Natural killer cell (primary cell): Measurements from ENCODE around the gene GUCY2F. TPM values are rescaled to one million over a fixed set of nuclear protein-coding genes. Genes with fewer than 3 reads are reported as not detected.

ENCODE experiments used
- ATAC-seq, 3 donors: fragments of 150-1000 bp in 2 of 3; fragments of 200-7000 bp in 1 of 3; cut with Tn5 transposase; 1 replicate in 1 of 3; 2 replicates in 2 of 3; pipeline ENCODE4 v1.10.0; 2021; ENCODE audit warnings: mild to moderate bottlenecking in 2 of 3, moderate library complexity in 2 of 3
- DNase-seq, 2 donors: peaks; one replicate each; pipeline versions ENCODE4 v3.0.0 to v3.0.0-alpha.2; 2013 to 2021; ENCODE audit warnings: mixed read lengths in 1 of 2
- H3K27ac ChIP-seq: one replicate; pipeline ENCODE4 v1.5.1; 2013; ENCODE audit warnings: mild to moderate bottlenecking, low read length
- H3K27me3 ChIP-seq: one replicate; pipeline ENCODE4 v1.6.1; 2013; ENCODE audit warnings: low read length; ENCODE audit not compliant: control insufficient read depth, insufficient read depth
- H3K36me3 ChIP-seq: one replicate; pipeline ENCODE4 v1.6.1; 2013; ENCODE audit warnings: low read length; ENCODE audit not compliant: control insufficient read depth, insufficient read depth
- H3K4me1 ChIP-seq: one replicate; pipeline ENCODE4 v1.6.1; 2013; ENCODE audit warnings: low read length; ENCODE audit not compliant: control insufficient read depth, insufficient read depth
- H3K4me3 ChIP-seq: one replicate; pipeline ENCODE4 v1.5.1; 2013; ENCODE audit warnings: low read length
- H3K9me3 ChIP-seq: one replicate; pipeline ENCODE4 v1.6.1; 2013; ENCODE audit warnings: low read length; ENCODE audit not compliant: control insufficient read depth, insufficient read depth
- H3K27ac Mint-ChIP-seq, 2 donors: one replicate each; pipeline ENCODE4 v1.8.0; 2022; ENCODE audit warnings: mild to moderate bottlenecking in 2 of 2, mixed read lengths in 2 of 2, moderate library complexity in 1 of 2
- H3K27me3 Mint-ChIP-seq, 2 donors: one replicate each; pipeline ENCODE4 v1.8.0; 2022; ENCODE audit warnings: low read depth in 2 of 2, mixed read lengths in 2 of 2
- H3K36me3 Mint-ChIP-seq: one replicate; pipeline ENCODE4 v1.8.0; 2022; ENCODE audit warnings: mixed read lengths
- H3K4me1 Mint-ChIP-seq, 2 donors: one replicate each; pipeline ENCODE4 v1.8.0; 2022; ENCODE audit warnings: mixed read lengths in 2 of 2
- H3K4me3 Mint-ChIP-seq: one replicate; pipeline ENCODE4 v1.8.0; 2022; ENCODE audit warnings: mild to moderate bottlenecking, moderate library complexity, mixed read lengths
- H3K9me3 Mint-ChIP-seq, 2 donors: one replicate each; pipeline ENCODE4 v1.8.0; 2022; ENCODE audit warnings: mixed read lengths in 2 of 2
- CTCF ChIP-seq: fragments of 200-600 bp; IDR thresholded peaks from one replicate; pipeline ENCODE4 v1.8.0; 2022; ENCODE audit warnings: antibody characterized with exemption
- WGBS: methylation state at CpG from one replicate; pipeline ENCODE4 v1.1.7; 2013; ENCODE audit warnings: missing lambda C conversion rate; ENCODE audit not compliant: insufficient coverage; 5-methylcytosine and 5-hydroxymethylcytosine counted together
- intact Hi-C: fragments of 100-400 bp; cut with micrococcal nuclease; formaldehyde crosslinking; loops from one replicate; pipeline ENCODE4 v1.14.2; 2022
- total RNA-seq, 4 donors: library from RNA; stranded (reverse); fragments of 120-200 nt in 1 of 4; gene quantifications; one replicate each; pipeline versions ENCODE4 v1.2.3 to v1.2.4, GENCODE V29; 2013 to 2022

Gene GUCY2F
- total RNA-seq, 3 donors from 2014 or later (not counting 1 experiment from before 2014, with no cell fraction given): not detected

- peaks cover 0 to 7% of the 10 kb centered on the region in 2 donors for H3K27me3 Mint-ChIP-seq
- DNase-seq (no peak), ATAC-seq (no peak)
- H3K4me1 Mint-ChIP-seq: no peaks in the 10 kb centered on the region
- H3K36me3 ChIP-seq: no peaks in the 10 kb centered on the region
- no peaks in the 10 kb centered on the region for H3K9me3 ChIP-seq
- H3K27ac ChIP-seq: no peak overlapping the region
- no peaks in the 10 kb centered on the region for H3K27me3 ChIP-seq
- no peak for TF ChIP-seq CTCF
- H3K9me3 Mint-ChIP-seq: no peaks in the 10 kb centered on the region
- 42% methylated on average over 2 of the region's 2 CpGs for WGBS
- no peak overlapping the region for H3K4me3 ChIP-seq
- no peak overlapping the region for H3K27ac Mint-ChIP-seq
- H3K4me1 ChIP-seq: no peaks in the 10 kb centered on the region
- no peaks in the 10 kb centered on the region for H3K36me3 Mint-ChIP-seq
- no peak overlapping the region for H3K4me3 Mint-ChIP-seq
- intact Hi-C loops: no loop called here
These were observed 138.2 kb downstream of the GUCY2F start for GRCh38 chrX:109343671-109344070.

- no peaks in the 10 kb centered on the region for H3K27me3 ChIP-seq
- H3K4me1 ChIP-seq: no peaks in the 10 kb centered on the region
- no peak for ATAC-seq
- no peak for DNase-seq
- H3K4me3 ChIP-seq: no peak overlapping the region
- no peak overlapping the region for H3K27ac ChIP-seq
- H3K4me3 Mint-ChIP-seq: no peak overlapping the region
- H3K36me3 Mint-ChIP-seq: no peaks in the 10 kb centered on the region
- no peak overlapping the region for H3K27ac Mint-ChIP-seq
- peaks cover 0 to 8% of the 10 kb centered on the region in 2 donors for H3K27me3 Mint-ChIP-seq
- intact Hi-C loops: no loop called here
- TF ChIP-seq CTCF: no peak
- no peaks in the 10 kb centered on the region for H3K4me1 Mint-ChIP-seq
- peaks cover 6% of the 10 kb centered on the region in 2 donors for H3K9me3 Mint-ChIP-seq
- no peaks in the 10 kb centered on the region for H3K9me3 ChIP-seq
- H3K36me3 ChIP-seq: no peaks in the 10 kb centered on the region
- no CpG with 5 or more reads among the region's 1 CpG for WGBS
These were observed 145.7 kb downstream of the GUCY2F start for GRCh38 chrX:109336141-109336540.

- DNase-seq (no peak), ATAC-seq (no peak)
- Mint-ChIP-seq H3K4me3 (no peak overlapping the region), H3K27me3 (no peaks in the 10 kb centered on the region), H3K27ac (no peak overlapping the region), H3K9me3 (peaks cover 4 to 9% of the 10 kb centered on the region in 2 donors), H3K4me1 (no peaks in the 10 kb centered on the region), H3K36me3 (no peaks in the 10 kb centered on the region)
- TF ChIP-seq CTCF: no peak
- Histone ChIP-seq H3K27ac (no peak overlapping the region), H3K4me1 (no peaks in the 10 kb centered on the region), H3K36me3 (no peaks in the 10 kb centered on the region), H3K4me3 (no peak overlapping the region), H3K9me3 (no peaks in the 10 kb centered on the region), H3K27me3 (no peaks in the 10 kb centered on the region)
- whole genome bisulfite sequencing: 50% methylated on average over 1 of the region's 1 CpG
- intact Hi-C loops: no loop called here
These were observed 154.6 kb downstream of the GUCY2F start for GRCh38 chrX:109327251-109327650.

Other genes starting within 250 kb of the GUCY2F start
- gene NXT2, start 54.8 kb upstream of the GUCY2F start, total RNA-seq: 10 to 100 TPM; 12.0 to 21.6 (median 12.5) TPM
- 1 to 10 TPM in 2 of 3 donors, under 1 TPM in 1; 0.47 to 1.1 (median 1.1) TPM for gene KCNE5, start 143.1 kb upstream of the GUCY2F start, total RNA-seq